WI38 (cell line): ENCODE data around the gene WNK4.

Experiments
- H3K4me3 ChIP-seq: 2 replicates; pipeline ENCODE4 v1.5.1; 2011; ENCODE audit warnings: low read depth, mild to moderate bottlenecking, control low read depth, low read length
- CTCF ChIP-seq: IDR thresholded peaks from 2 replicates; pipeline ENCODE4 v1.5.1; 2012; ENCODE audit warnings: low read depth, mild to moderate bottlenecking, control low read depth, low read length

Gene WNK4

GRCh38 chr17:42748202-42748907 lies 32.1 kb upstream of the WNK4 start:
- TF ChIP-seq CTCF: no peak
- H3K4me3 ChIP-seq: no peak overlapping the region

GRCh38 chr17:42748908-42749798 lies 31.3 kb upstream of the WNK4 start:
- no peak overlapping the region for H3K4me3 ChIP-seq
- TF ChIP-seq CTCF: no peak

- no peak for TF ChIP-seq CTCF
Observed at GRCh38 chr17:42750739-42751344, 29.6 kb upstream of the WNK4 start.

GRCh38 chr17:42751628-42752027 lies 28.8 kb upstream of the WNK4 start:
- no peak for TF ChIP-seq CTCF
- H3K4me3 ChIP-seq: no peak overlapping the region

More at GRCh38 chr17:42750739-42751344, 29.6 kb upstream of the WNK4 start:
- no peak overlapping the region for H3K4me3 ChIP-seq

- no peak for TF ChIP-seq CTCF
- no peak overlapping the region for H3K4me3 ChIP-seq
Observed at GRCh38 chr17:42754782-42755181, 25.6 kb upstream of the WNK4 start.

GRCh38 chr17:42759982-42760651 lies 20.3 kb upstream of the WNK4 start:
- no peak for TF ChIP-seq CTCF

More at GRCh38 chr17:42759982-42760651, 20.3 kb upstream of the WNK4 start:
- H3K4me3 ChIP-seq: no peak overlapping the region
